PC-9 (cell line): Measurements from ENCODE around the gene HPD. TPM values are rescaled to one million over a fixed set of nuclear protein-coding genes. Genes with fewer than 3 reads are reported as not detected.

Experiments
- BruUV-seq: library from RNA; stranded (reverse); fragments of 400-500 nt; replicated peaks from 2 replicates; lab custom pipeline; 2021; lab: Mats Ljungman, UMichigan
- CTCF ChIA-PET: fragments of 300-600 bp; sonication (Branson Sonifier 250); formaldehyde crosslinking; loops from one replicate; lab custom pipeline; 2022; ENCODE audit warnings: antibody characterized with exemption; lab: Charles Lee
- POLR2A ChIA-PET: fragments of 300-600 bp; sonication (Branson Sonifier 250); formaldehyde crosslinking; loops from one replicate; lab custom pipeline; 2022; ENCODE audit warnings: antibody characterized with exemption; ENCODE audit not compliant: unreplicated experiment; lab: Charles Lee
- DNase-seq, 2 experiments: peaks; one replicate each; pipeline versions ENCODE4 v3.0.0 to v3.0.0-alpha.2; 2015 to 2022; ENCODE audit warnings: mixed read lengths in 1 of 2
- H2AFZ ChIP-seq: fragments of 200-600 bp; sonication (generic); 2 replicates; pipeline ENCODE4 v1.8.1; 2017; ENCODE audit warnings: antibody characterized with exemption
- H3F3A ChIP-seq: fragments of 200-600 bp; sonication (generic); 2 replicates; pipeline ENCODE4 v1.8.1; 2017; ENCODE audit warnings: antibody characterized with exemption, mild to moderate bottlenecking, low read depth; ENCODE audit not compliant: insufficient read depth
- H3K27ac ChIP-seq: fragments of 200-600 bp; sonication (generic); 2 replicates; pipeline ENCODE4 v1.6.1; 2016; ENCODE audit warnings: mixed run types
- H3K27me3 ChIP-seq: fragments of 200-600 bp; sonication (generic); 2 replicates; pipeline ENCODE4 v1.6.1; 2016; ENCODE audit warnings: low read depth, mixed run types; ENCODE audit not compliant: insufficient read depth
- H3K36me3 ChIP-seq: fragments of 200-600 bp; sonication (generic); 2 replicates; pipeline ENCODE4 v1.6.1; 2016; ENCODE audit warnings: low read depth, mixed run types
- H3K4me1 ChIP-seq: fragments of 200-600 bp; sonication (generic); replicated peaks from 2 replicates; pipeline ENCODE4 v1.6.1; 2016; ENCODE audit warnings: mixed run types; ENCODE audit not compliant: insufficient read depth
- H3K4me2 ChIP-seq: fragments of 200-600 bp; sonication (generic); 2 replicates; pipeline ENCODE4 v1.6.1; 2017; ENCODE audit warnings: mixed run types
- H3K4me3 ChIP-seq: fragments of 200-600 bp; sonication (generic); 2 replicates; pipeline ENCODE4 v1.6.1; 2016; ENCODE audit warnings: mixed run types
- H3K79me2 ChIP-seq: fragments of 200-600 bp; sonication (generic); 2 replicates; pipeline ENCODE4 v1.6.1; 2017; ENCODE audit warnings: low read depth, mixed run types
- H3K9me2 ChIP-seq: fragments of 200-600 bp; sonication (generic); 2 replicates; pipeline ENCODE4 v1.8.1; 2017; ENCODE audit warnings: mild to moderate bottlenecking; ENCODE audit not compliant: insufficient read depth
- H3K9me3 ChIP-seq: fragments of 200-600 bp; sonication (generic); 2 replicates; pipeline ENCODE4 v1.8.1; 2016; ENCODE audit warnings: low read depth; ENCODE audit not compliant: insufficient read depth
- H4K20me1 ChIP-seq: fragments of 200-600 bp; sonication (generic); 2 replicates; pipeline ENCODE4 v1.8.1; 2017; ENCODE audit not compliant: insufficient read depth
- CTCF ChIP-seq: fragments of 200-600 bp; sonication (generic); conservative IDR thresholded peaks from 2 replicates; pipeline ENCODE4 v1.6.1; 2017; ENCODE audit warnings: mixed run types, antibody characterized with exemption, mild to moderate bottlenecking, moderate library complexity
- EZH2 ChIP-seq: fragments of 200-600 bp; sonication (generic); IDR thresholded peaks from 2 replicates; pipeline ENCODE4 v1.8.0; 2017; ENCODE audit warnings: antibody characterized with exemption, low read depth
- intact Hi-C: fragments of 100-400 bp; cut with micrococcal nuclease; formaldehyde crosslinking; loops from one replicate; pipeline ENCODE4 v1.10.0; 2022; ENCODE audit not compliant: unreplicated experiment
- total RNA-seq: library from RNA; stranded (reverse); gene quantifications from 2 replicates; pipeline ENCODE4 v1.2.3, GENCODE V29; 2021

Gene HPD
- total RNA-seq, 1 experiment from 2014 or later = 0.92 TPM

- H3K4me1 ChIP-seq = peaks cover 40% of the 10 kb centered on the region
- no peaks in the 10 kb centered on the region for H3K27me3 ChIP-seq
- TF ChIP-seq EZH2 = no peak
- no peak for TF ChIP-seq CTCF
- no peaks in the 10 kb centered on the region for H4K20me1 ChIP-seq
- POLR2A ChIA-PET = interaction anchor here (0.6 to 0.7 kb wide), 3 partner anchors 14 to 857 kb away, joined by 4 to 8 read pairs (median 5); no protein-coding TSS in a partner anchor
- H3K79me2 ChIP-seq = peaks cover 59% of the 10 kb centered on the region
- CTCF ChIA-PET = interaction anchor here (0.5 kb wide), 1 partner anchor 331 kb away, joined by 3 read pairs; no protein-coding TSS in a partner anchor
- peaks cover 70% of the 10 kb centered on the region for H3F3A ChIP-seq
- peak; percentile 79 to 95 for DNase-seq
- intact Hi-C loops = loop anchor here (10.0 kb wide), 3 partner anchors 245 to 575 kb away; no protein-coding TSS in a partner anchor
- H3K9me3 ChIP-seq = no peaks in the 10 kb centered on the region
- H3K4me2 ChIP-seq = peak overlapping the region; percentile 77
- no peaks in the 10 kb centered on the region for H3K36me3 ChIP-seq
- H3K27ac ChIP-seq = peak overlapping the region; percentile 100
- no peaks in the 10 kb centered on the region for H3K9me2 ChIP-seq
- H3K4me3 ChIP-seq = peak overlapping the region; percentile 74
- no TSS peak for BruUV-seq
- no peak overlapping the region for H2AFZ ChIP-seq
Observed at GRCh38 chr12:121799842-121800693, 58.6 kb downstream of the HPD start.

GRCh38 chr12:121799156-121799841 lies 59.4 kb downstream of the HPD start:
- no peak overlapping the region for H2AFZ ChIP-seq

More at GRCh38 chr12:121799156-121799841, 59.4 kb downstream of the HPD start:
- DNase-seq = peak in 1 of 2 experiments; percentile 78
- Histone ChIP-seq H3K79me2 (peaks cover 51% of the 10 kb centered on the region), H3K27me3 (no peaks in the 10 kb centered on the region), H3K4me3 (peak overlapping the region; percentile 74; the same call in 1 of the 2 replicates), H3K36me3 (no peaks in the 10 kb centered on the region), H3K4me1 (peaks cover 48% of the 10 kb centered on the region), H3K27ac (peak overlapping the region; percentile 100), H3K9me2 (no peaks in the 10 kb centered on the region), H3F3A (peaks cover 72% of the 10 kb centered on the region), H3K9me3 (no peaks in the 10 kb centered on the region), H4K20me1 (no peaks in the 10 kb centered on the region), H3K4me2 (peak overlapping the region; percentile 77)
- no peak for TF ChIP-seq CTCF
- no peak for TF ChIP-seq EZH2
- intact Hi-C loops = loop anchor here (10.0 kb wide), 3 partner anchors 244 to 574 kb away; no protein-coding TSS in a partner anchor
- TSS peak; percentile 0 for BruUV-seq
- ChIA-PET CTCF (interaction anchor here (0.5 kb wide), 1 partner anchor 331 kb away, joined by 3 read pairs; no protein-coding TSS in a partner anchor), POLR2A (interaction anchor here (0.6 to 0.7 kb wide), 3 partner anchors 13 to 1218 kb away, joined by 4 to 6 read pairs (median 5); partner anchors contain the start of gene POP5)
